Hepatocyte (in vitro differentiated cells): ENCODE results near the gene PARN.
"Not testable (repeated sequence)": the region's sequence is repeated elsewhere in the genome, so short reads cannot be mapped to it uniquely, and the experiment has no call there.

Experiments used
- CTCF ChIP-seq: fragments of 200-600 bp; sonication (generic); IDR thresholded peaks from 2 replicates; pipeline ENCODE4 v1.5.1; 2016; ENCODE audit warnings: antibody characterized with exemption, mild to moderate bottlenecking; ENCODE audit not compliant: poor library complexity
- EZH2 ChIP-seq: fragments of 200-600 bp; sonication (generic); IDR thresholded peaks from 2 replicates; pipeline ENCODE4 v1.6.1; 2016; ENCODE audit warnings: antibody characterized with exemption, mild to moderate bottlenecking, borderline replicate concordance

GRCh38 chr16:14420243-14420642 lies 209.8 kb downstream of the PARN start:
- TF ChIP-seq CTCF, EZH2: not testable (repeated sequence)
